ENCODE measurements around the gene KAZALD1.

GRCh38 chr10:101050208-101051069 is 11.3 kb upstream of the KAZALD1 start:
- peak in 2 of 3 donors; percentile 18 to 23 for TF ChIP-seq POLR2AphosphoS5 (IDR thresholded peaks at IDR 0.05)
- TF ChIP-seq POLR2A (IDR thresholded peaks at IDR 0.05), result no peak
- peak; percentile 60 to 97 (median 90) for TF ChIP-seq CTCF (IDR thresholded peaks at IDR 0.05 in 8 of 11, conservative IDR thresholded peaks at IDR 0.05 in 3 of 11)

Data from spleen (tissue), 7 donors.